AG09309 (cell line): Measurements from ENCODE around the gene CNTNAP5.

Experiments used
- DNase-seq: peaks from one replicate; pipeline ENCODE4 v3.0.0-alpha.2; 2010; ENCODE audit warnings: low read depth
- H3K4me3 ChIP-seq: 2 replicates; pipeline ENCODE4 v1.5.1; 2011; ENCODE audit warnings: mild to moderate bottlenecking, low read depth, low read length, moderate library complexity; ENCODE audit not compliant: control insufficient read depth
- CTCF ChIP-seq: IDR thresholded peaks from 2 replicates; pipeline ENCODE4 v1.5.1; 2011; ENCODE audit warnings: mild to moderate bottlenecking, low read depth, low read length, inconsistent platforms; ENCODE audit not compliant: insufficient read depth, control insufficient read depth; ENCODE audit errors: missing control alignments

CNTNAP5 gene

GRCh38 chr2:124640221-124640750, 615.2 kb downstream of the CNTNAP5 start:
- no peak for TF ChIP-seq CTCF
- no peak overlapping the region for H3K4me3 ChIP-seq
- DNase-seq: no peak

GRCh38 chr2:124646166-124646815, 621.2 kb downstream of the CNTNAP5 start:
- DNase-seq: no peak
- no peak overlapping the region for H3K4me3 ChIP-seq
- TF ChIP-seq CTCF: no peak

GRCh38 chr2:124647245-124647644, 622.2 kb downstream of the CNTNAP5 start:
- no peak for DNase-seq
- no peak overlapping the region for H3K4me3 ChIP-seq
- no peak for TF ChIP-seq CTCF

GRCh38 chr2:124647663-124648062, 622.6 kb downstream of the CNTNAP5 start:
- TF ChIP-seq CTCF: no peak
- no peak for DNase-seq
- H3K4me3 ChIP-seq: no peak overlapping the region

GRCh38 chr2:124649001-124649400, 623.9 kb downstream of the CNTNAP5 start:
- no peak for TF ChIP-seq CTCF
- no peak for DNase-seq
- no peak overlapping the region for H3K4me3 ChIP-seq

- DNase-seq: no peak
- no peak for TF ChIP-seq CTCF
- H3K4me3 ChIP-seq: no peak overlapping the region
Measured at GRCh38 chr2:124652099-124652498, 627.0 kb downstream of the CNTNAP5 start.
